K562 (cell line): ENCODE measurements around the gene OR2AT4.

ENCODE experiments used
- CHD4 ChIP-seq: fragments of 200-600 bp; sonication (generic); IDR thresholded peaks from 3 replicates; pipeline ENCODE4 v1.6.1; 2012; ENCODE audit warnings: low read depth, mild to moderate bottlenecking, mixed read lengths, low read length, inconsistent platforms; ENCODE audit not compliant: insufficient read depth, insufficient replicate concordance, poor library complexity, severe bottlenecking
- EZH2 ChIP-seq: IDR thresholded peaks from 2 replicates; pipeline ENCODE4 v1.6.1; 2012; ENCODE audit warnings: low read depth, mild to moderate bottlenecking, inconsistent platforms, low read length, borderline replicate concordance
- HDAC2 ChIP-seq: fragments of 450-650 bp; IDR thresholded peaks from 2 replicates; pipeline ENCODE4 v1.6.1; 2016; ENCODE audit warnings: mild to moderate bottlenecking
- KDM4B ChIP-seq, 2 experiments: fragments of 450-650 bp in 1 of 2; sonication (generic) in 1 of 2; IDR thresholded peaks; 2 replicates each; pipeline ENCODE4 v1.6.1; 2016 to 2017; ENCODE audit warnings: borderline replicate concordance in 2 of 2, antibody characterized with exemption in 1 of 2, low read depth in 1 of 2, mild to moderate bottlenecking in 1 of 2
- NR2F6 ChIP-seq: fragments of 450-650 bp; formaldehyde crosslinking; IDR thresholded peaks from 2 replicates; pipeline ENCODE4 v1.4.0; 2020; ENCODE audit warnings: mild to moderate bottlenecking
- POLR2A ChIP-seq: fragments of 450-650 bp; conservative IDR thresholded peaks from 2 replicates; pipeline ENCODE4 v1.6.1; 2016
- POLR3A ChIP-seq: IDR thresholded peaks from 2 replicates; pipeline ENCODE4 v1.6.1; 2011; ENCODE audit warnings: borderline replicate concordance, mild to moderate bottlenecking, moderate library complexity; ENCODE audit not compliant: insufficient read length, insufficient read depth; ENCODE audit errors: extremely low read depth
- SMAD3 ChIP-seq: fragments of 450-650 bp; formaldehyde crosslinking; conservative IDR thresholded peaks from 2 replicates; pipeline ENCODE4 v1.4.0; 2020; ENCODE audit warnings: mild to moderate bottlenecking
- ZBTB17 ChIP-seq: fragments of 450-650 bp; formaldehyde crosslinking; IDR thresholded peaks from 2 replicates; pipeline ENCODE4 v1.4.0; 2020; ENCODE audit warnings: mild to moderate bottlenecking
- ZBTB34 ChIP-seq: fragments of 250-450 bp; sonication (Bioruptor Pico); IDR thresholded peaks from 2 replicates; pipeline ENCODE4 v1.8.0; 2021; ENCODE audit warnings: mild to moderate bottlenecking, moderate library complexity
- ZBTB7A ChIP-seq: IDR thresholded peaks from 2 replicates; pipeline ENCODE4 v1.6.1; 2011; ENCODE audit warnings: low read depth, mild to moderate bottlenecking, low read length, moderate library complexity, borderline replicate concordance; ENCODE audit not compliant: control insufficient read depth
- ZSCAN29 ChIP-seq: fragments of 450-650 bp; IDR thresholded peaks from 2 replicates; pipeline ENCODE4 v1.6.1; 2017
- TF ChIP-seq, protein P1 (sequence below), 2 experiments: fragments of 450-650 bp in 1 of 2; sonication (generic) in 1 of 2; formaldehyde crosslinking in 1 of 2; IDR thresholded peaks in 1 of 2; conservative IDR thresholded peaks in 1 of 2; 2 replicates each; pipeline versions ENCODE4 v1.6.1 to v1.8.1; 2016 to 2023; ENCODE audit warnings: mild to moderate bottlenecking in 2 of 2, moderate library complexity in 2 of 2, inconsistent platforms in 1 of 2, missing genetic modification reagents in 1 of 2

- TF ChIP-seq POLR3A = no peak
- no peak for TF ChIP-seq ZSCAN29
- TF ChIP-seq SMAD3 (CRISPR knock-in tag) = no peak
- TF ChIP-seq CHD4 = no peak
- TF ChIP-seq KDM4B (IDR thresholded peaks at IDR 0.05; ENCODE audit: borderline replicate concordance in 2 of 2, low read depth in 1 of 2) = no peak
- TF ChIP-seq, protein P1, sequence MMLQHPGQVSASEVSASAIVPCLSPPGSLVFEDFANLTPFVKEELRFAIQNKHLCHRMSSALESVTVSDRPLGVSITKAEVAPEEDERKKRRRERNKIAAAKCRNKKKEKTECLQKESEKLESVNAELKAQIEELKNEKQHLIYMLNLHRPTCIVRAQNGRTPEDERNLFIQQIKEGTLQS (IDR thresholded peaks at IDR 0.05) = no peak
- TF ChIP-seq, protein P1 (CRISPR knock-in tag; conservative IDR thresholded peaks at IDR 0.05) = no peak
- no peak for TF ChIP-seq NR2F6
- TF ChIP-seq ZBTB7A = no peak
- TF ChIP-seq ZBTB34 = no peak
- TF ChIP-seq HDAC2 = no peak
- TF ChIP-seq POLR2A = no peak
- no peak for TF ChIP-seq ZBTB17 (CRISPR knock-in tag)
- TF ChIP-seq EZH2 = no peak
Observed at GRCh38 chr11:75143420-75143731, 46.7 kb upstream of the OR2AT4 start.
